Mesodermal cell (in vitro differentiated cells): Measurements from ENCODE around the gene SLC16A6.
A peak's percentile ranks its signal among the peaks of the same experiment; 100 is the strongest.

ENCODE experiments used
- H3K27ac ChIP-seq: 2 replicates; pipeline ENCODE4 v1.7.0; 2013; ENCODE audit warnings: mild to moderate bottlenecking, low read depth, low read length, moderate library complexity; ENCODE audit not compliant: severe bottlenecking
- H3K36me3 ChIP-seq: 2 replicates; pipeline ENCODE4 v1.7.1; 2013; ENCODE audit warnings: mild to moderate bottlenecking, low read length, moderate library complexity; ENCODE audit not compliant: control insufficient read depth, insufficient read depth
- H3K4me1 ChIP-seq: one replicate; pipeline ENCODE4 v1.7.1; 2013; ENCODE audit warnings: mild to moderate bottlenecking, low read length; ENCODE audit not compliant: insufficient read depth, control insufficient read depth, poor library complexity, severe bottlenecking
- H3K4me3 ChIP-seq: 2 replicates; pipeline ENCODE4 v1.7.0; 2013; ENCODE audit warnings: low read length, control low read depth, mild to moderate bottlenecking; ENCODE audit not compliant: insufficient read depth, poor library complexity, severe bottlenecking; ENCODE audit errors: extremely low read depth
- H3K9me3 ChIP-seq: 2 replicates; pipeline ENCODE4 v1.7.1; 2013; ENCODE audit warnings: mild to moderate bottlenecking, low read length, moderate library complexity; ENCODE audit not compliant: control insufficient read depth
- WGBS, 2 experiments: methylation state at CpG; one replicate each; pipeline ENCODE4 v1.1.5; 2013; ENCODE audit warnings: missing lambda C conversion rate in 2 of 2; ENCODE audit not compliant: insufficient coverage in 2 of 2; 5-methylcytosine and 5-hydroxymethylcytosine counted together

SLC16A6 gene

DNA sequence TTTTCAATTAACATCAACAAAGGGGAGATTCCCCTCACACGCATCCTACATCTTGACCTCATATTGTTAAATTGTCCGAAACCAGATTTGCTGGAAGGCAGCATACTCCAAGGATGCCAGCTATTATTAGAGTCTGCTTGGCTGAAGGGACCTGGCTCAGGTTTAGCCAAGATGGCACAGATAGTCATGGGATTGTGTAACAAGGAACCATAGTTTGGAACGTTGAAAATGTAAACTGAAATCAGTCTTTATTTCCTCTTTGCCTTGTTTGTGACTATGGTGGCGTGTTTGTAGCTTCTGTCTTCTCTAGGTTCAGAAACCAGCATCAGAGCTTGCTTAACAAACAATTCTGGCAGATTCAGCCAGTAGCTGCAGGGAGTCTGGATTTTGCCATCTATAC, 6.3 kb upstream of the SLC16A6 start:
- 100% methylated on average over 1 to 4 of the region's 4 CpGs for WGBS, 2 experiments
- no peak overlapping the region for H3K27ac ChIP-seq
- peaks cover 1% of the 10 kb centered on the region for H3K4me1 ChIP-seq
- no peaks in the 10 kb centered on the region for H3K9me3 ChIP-seq
- no peaks in the 10 kb centered on the region for H3K36me3 ChIP-seq
- H3K4me3 ChIP-seq, result no peak overlapping the region

DNA sequence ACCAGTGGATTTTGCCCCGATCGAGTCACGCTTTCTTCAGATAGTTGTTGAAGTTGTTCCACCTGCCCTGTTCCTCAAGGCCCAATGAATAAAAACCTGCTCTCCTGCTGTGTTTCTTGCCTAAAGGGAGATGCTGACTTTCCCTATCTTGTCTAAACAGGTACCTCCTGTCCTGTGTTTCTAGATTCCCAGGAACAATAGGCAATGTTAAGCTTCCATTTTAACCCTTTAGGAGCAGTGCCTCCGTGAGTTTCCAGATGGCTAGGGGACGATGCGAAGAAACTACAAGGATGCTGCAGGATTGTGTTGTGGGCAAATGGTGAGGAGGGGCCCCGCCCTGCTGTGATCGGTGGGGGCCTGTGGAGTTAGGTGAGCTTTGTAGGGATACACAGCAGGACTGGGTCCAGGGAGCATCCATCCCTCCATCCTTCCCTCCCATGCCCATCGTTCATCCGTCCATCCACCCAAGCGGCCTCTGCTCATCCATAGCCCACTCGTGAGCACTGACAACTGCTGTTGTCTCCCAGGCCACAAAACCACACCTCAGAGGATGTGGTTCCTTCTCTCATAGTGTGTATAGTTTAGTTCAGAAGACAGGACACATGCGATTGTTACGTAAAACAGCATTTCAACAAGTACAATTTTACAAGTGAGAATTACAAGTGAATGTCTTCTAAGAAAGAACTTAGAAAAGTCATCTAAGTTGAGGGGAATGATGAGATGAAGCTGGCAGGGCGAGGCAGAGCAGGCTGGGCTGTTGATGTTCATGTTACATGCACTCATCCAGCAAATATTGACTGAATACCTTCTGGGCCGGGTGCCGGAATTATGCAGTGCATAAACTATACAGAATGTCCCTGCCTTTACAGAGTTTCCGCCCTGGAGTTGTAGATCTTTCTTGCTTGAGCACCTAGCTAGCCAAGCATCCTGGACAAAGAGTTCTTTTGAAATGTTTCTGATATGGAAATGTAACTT, 5.6 kb upstream of the SLC16A6 start:
- Histone ChIP-seq H3K36me3 (no peaks in the 10 kb centered on the region), H3K9me3 (no peaks in the 10 kb centered on the region), H3K4me1 (peaks cover 3% of the 10 kb centered on the region), H3K4me3 (no peak overlapping the region), H3K27ac (no peak overlapping the region)
- 85 to 94% methylated on average over 6 to 11 of the region's 18 CpGs for WGBS, 2 experiments

DNA sequence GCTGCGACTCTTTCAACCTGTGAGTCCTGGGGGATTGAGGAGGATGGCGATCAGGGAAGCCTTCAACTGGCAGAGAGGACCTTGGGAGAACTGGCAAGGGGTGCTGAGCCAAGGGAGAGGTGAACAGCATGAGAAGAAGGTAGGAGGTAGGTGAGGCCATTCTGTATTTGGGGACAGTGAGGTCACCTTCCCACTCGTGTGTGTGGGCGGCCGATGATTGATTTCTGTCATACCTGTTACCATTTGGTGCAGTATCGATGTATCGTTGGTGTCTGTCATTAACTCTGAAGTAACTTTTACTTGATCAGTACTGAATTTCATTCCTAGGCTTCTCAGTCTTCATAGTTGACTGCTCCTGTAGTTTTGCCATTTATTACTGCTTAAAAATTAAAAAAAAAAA, 4.2 kb upstream of the SLC16A6 start:
- no peaks in the 10 kb centered on the region for H3K36me3 ChIP-seq
- H3K9me3 ChIP-seq, result no peaks in the 10 kb centered on the region
- no peak overlapping the region for H3K4me3 ChIP-seq
- 82 to 89% methylated on average over 2 to 7 of the region's 7 CpGs for WGBS, 2 experiments
- H3K4me1 ChIP-seq, result peaks cover 3% of the 10 kb centered on the region
- H3K27ac ChIP-seq, result no peak overlapping the region

- no peaks in the 10 kb centered on the region for H3K9me3 ChIP-seq
- 97 to 100% methylated on average over 3 of the region's 4 CpGs for WGBS, 2 experiments
- H3K27ac ChIP-seq, result no peak overlapping the region
- H3K36me3 ChIP-seq, result no peaks in the 10 kb centered on the region
- H3K4me3 ChIP-seq, result no peak overlapping the region
- H3K4me1 ChIP-seq, result peaks cover 3% of the 10 kb centered on the region
Observed at GRCh38 chr17:68294617-68295016, 3.7 kb upstream of the SLC16A6 start.

DNA sequence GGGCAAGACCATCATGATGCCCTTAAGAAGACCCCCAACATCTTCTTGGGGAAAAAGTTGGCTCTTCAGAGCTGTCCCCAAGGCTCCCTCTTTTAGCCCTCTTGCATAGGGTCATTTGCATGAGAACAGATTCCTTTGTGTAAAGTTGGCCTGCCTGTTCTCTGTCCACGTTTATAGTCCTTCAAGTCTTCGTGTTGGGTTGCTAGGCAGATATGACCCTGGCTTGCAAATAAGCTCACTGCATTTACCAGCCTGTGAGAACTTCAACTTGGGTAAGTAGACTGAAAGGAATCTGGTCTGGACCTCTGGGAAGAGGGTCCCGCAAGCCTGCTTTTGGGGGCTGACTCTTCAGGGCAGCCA, 3.2 kb upstream of the SLC16A6 start:
- Histone ChIP-seq H3K27ac (no peak overlapping the region), H3K36me3 (no peaks in the 10 kb centered on the region), H3K9me3 (no peaks in the 10 kb centered on the region), H3K4me1 (peaks cover 3% of the 10 kb centered on the region), H3K4me3 (no peak overlapping the region)
- 14 to 50% methylated on average over 2 of the region's 3 CpGs for WGBS, 2 experiments

DNA sequence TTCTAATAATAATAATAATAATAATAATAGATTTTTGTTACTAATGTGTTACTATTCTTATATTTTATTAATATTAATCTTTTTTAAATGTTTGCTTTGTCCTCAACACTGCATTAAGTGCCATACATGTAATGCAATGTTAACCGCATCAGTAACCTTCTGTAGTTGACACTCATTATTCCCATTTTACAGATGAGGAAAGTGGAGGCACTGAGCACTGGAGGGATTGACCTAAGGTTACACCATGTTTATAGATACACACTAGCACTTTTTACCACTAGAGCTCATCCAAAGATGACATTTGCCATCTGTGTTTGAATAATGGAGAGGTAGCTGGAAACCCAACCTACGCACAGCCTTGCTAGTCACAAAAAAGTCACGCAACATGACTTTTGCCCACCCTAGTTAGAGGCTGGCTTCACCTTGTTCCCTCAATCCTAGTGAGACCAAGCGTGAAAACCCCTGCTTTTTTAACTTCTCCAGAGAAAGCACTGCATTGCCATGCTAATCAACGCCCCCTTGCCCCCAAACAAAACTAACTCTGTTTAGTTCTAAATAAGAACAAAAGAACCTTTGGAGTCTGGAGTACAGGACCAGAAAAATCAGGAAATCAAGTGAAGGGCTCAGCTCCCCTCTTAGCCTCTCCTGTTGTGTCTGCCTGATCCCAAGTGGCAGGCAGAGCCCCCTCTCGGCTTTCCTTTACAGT, 2.7 kb upstream of the SLC16A6 start:
- H3K9me3 ChIP-seq, result no peaks in the 10 kb centered on the region
- no peaks in the 10 kb centered on the region for H3K36me3 ChIP-seq
- H3K4me3 ChIP-seq, result no peak overlapping the region
- 76 to 85% methylated on average over 4 of the region's 6 CpGs for WGBS, 2 experiments
- H3K27ac ChIP-seq, result no peak overlapping the region
- H3K4me1 ChIP-seq, result peaks cover 3% of the 10 kb centered on the region

- no peaks in the 10 kb centered on the region for H3K9me3 ChIP-seq
- peak overlapping the region; percentile 55 for H3K4me3 ChIP-seq
- H3K4me1 ChIP-seq, result peaks cover 3% of the 10 kb centered on the region
- 41 to 45% methylated on average over 8 to 9 of the region's 9 CpGs for WGBS, 2 experiments
- no peak overlapping the region for H3K27ac ChIP-seq
- H3K36me3 ChIP-seq, result no peaks in the 10 kb centered on the region
Observed at GRCh38 chr17:68292689-68293040, 1.7 kb upstream of the SLC16A6 start.

DNA sequence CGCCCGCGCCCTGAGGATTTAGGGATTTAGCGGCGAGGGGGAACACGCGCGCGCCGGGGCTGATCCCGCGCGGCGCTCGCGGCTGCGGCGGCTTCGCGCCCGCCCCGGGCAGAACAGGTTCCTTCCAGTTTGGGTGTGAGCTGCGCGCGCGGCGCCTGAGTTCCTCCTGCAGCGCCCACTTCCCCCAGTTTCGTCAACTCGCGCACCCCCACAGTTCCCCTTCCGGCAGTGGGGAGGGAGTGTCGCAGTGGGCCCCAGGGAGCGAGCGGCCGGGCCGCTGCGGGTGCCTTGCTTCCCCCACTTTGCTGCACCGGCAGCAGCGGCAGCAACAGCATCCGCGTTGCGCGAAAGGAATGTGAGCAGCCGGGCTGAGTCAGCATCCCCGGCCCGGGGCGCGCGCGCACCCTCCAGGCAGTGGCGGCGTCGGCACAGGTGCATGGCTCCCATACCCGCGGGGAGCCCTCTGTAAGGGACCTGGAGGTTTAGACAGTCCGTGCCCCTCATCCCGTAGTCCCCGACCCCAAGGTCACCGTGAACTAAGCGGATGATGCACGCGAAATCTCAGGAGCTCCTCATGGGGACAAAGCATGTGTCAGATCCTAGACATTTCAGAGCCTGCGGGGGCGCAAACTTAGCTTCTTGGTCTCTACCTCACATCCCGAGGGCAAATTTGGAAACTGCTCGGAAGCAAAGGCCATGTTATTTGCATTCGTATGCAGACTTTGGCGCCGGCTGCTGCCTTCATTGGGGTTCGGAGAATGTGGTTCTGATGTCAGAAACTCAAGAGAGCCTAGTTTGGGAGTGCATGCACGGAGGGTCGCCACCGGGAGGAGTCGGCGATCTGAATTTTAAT, 1.1 kb upstream of the SLC16A6 start:
- Histone ChIP-seq H3K4me1 (peaks cover 3% of the 10 kb centered on the region), H3K4me3 (peak overlapping the region; percentile 55), H3K9me3 (no peaks in the 10 kb centered on the region), H3K27ac (no peak overlapping the region), H3K36me3 (no peaks in the 10 kb centered on the region)
- WGBS, 2 experiments, result 0 to 1% methylated on average over 54 to 68 of the region's 76 CpGs

DNA sequence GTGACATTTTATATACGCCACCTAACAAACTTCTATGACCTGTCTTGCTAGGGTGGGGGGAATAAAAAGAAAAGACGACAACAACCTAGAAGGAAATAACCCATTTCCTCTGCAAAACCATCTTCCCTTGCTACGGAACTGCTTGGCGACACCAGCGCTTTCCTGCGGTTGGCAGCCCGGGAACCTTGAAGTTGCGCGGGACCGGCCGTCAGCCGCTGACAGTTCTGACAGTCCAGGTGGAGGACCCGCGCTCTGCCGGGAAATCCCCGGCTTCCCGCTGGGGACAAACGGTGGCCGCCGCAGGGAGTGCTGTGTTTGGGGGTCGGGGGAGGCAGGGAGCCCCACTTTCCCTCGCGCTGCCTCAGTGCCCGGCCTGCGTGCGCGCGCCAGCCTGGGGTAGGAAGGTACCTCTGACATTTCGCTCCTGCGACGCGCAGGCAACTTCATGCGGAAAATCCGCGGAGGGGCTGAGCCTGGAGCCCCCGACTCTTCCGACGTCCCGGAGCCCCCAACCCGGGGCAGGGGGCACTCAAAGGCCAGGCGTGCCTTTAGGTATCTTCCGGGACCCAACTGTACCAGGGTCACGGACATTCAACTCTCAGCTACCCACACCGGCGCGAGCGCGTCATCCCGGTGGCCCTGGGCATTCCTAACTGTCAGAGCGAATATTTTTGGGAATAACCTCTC, 516 bp downstream of the SLC16A6 start:
- Histone ChIP-seq H3K4me3 (peak overlapping the region; percentile 55), H3K4me1 (peaks cover 3% of the 10 kb centered on the region), H3K27ac (no peak overlapping the region), H3K9me3 (no peaks in the 10 kb centered on the region), H3K36me3 (no peaks in the 10 kb centered on the region)
- WGBS, 2 experiments, result 1 to 2% methylated on average over 44 to 47 of the region's 50 CpGs

- Histone ChIP-seq H3K27ac (no peak overlapping the region), H3K4me3 (peak overlapping the region; percentile 55), H3K9me3 (no peaks in the 10 kb centered on the region), H3K36me3 (no peaks in the 10 kb centered on the region), H3K4me1 (peaks cover 3% of the 10 kb centered on the region)
- 18 to 21% methylated on average over 5 to 7 of the region's 9 CpGs for WGBS, 2 experiments
Observed at GRCh38 chr17:68289936-68290267, 1.0 kb downstream of the SLC16A6 start.
